Posterior vena cava (tissue), 2 donors: ENCODE data around the gene DIP2C. TPM values are rescaled to one million over a fixed set of nuclear protein-coding genes. Genes with fewer than 3 reads are reported as not detected.
"Not testable (repeated sequence)": the region's sequence is repeated elsewhere in the genome, so short reads cannot be mapped to it uniquely, and the experiment has no call there.

Experiments used
- DNase-seq: peaks from one replicate; pipeline ENCODE4 v3.0.0-alpha.2; 2020; ENCODE audit warnings: low spot score
- intact Hi-C, 2 donors: fragments of 100-400 bp; cut with DNase I; formaldehyde crosslinking; loops; one replicate each; pipeline versions ENCODE4 v1.14.1 to v1.14.2; 2022 to 2023
- total RNA-seq, 2 donors: library from RNA; stranded (reverse); fragmentation: NEBNext Ultra II Directional; extraction: Animal tissue kit (Norgen Biotek cat#: 25700); gene quantifications; one replicate each; pipeline ENCODE4 v1.2.1, GENCODE V29; 2021
- donor health status: DM: yes; HTN: yes; CAD: no.
- donor health status: DM: yes; HTN: yes; CAD: no.

The DIP2C gene
- total RNA-seq, 2 donors from 2014 or later = 39.3 to 45.6 TPM

GRCh38 chr10:636016-636730 lies 53.3 kb downstream of the DIP2C start:
- DNase-seq = peak; percentile 56
- intact Hi-C loops = no loop called here

- DNase-seq = peak; percentile 77
Observed at GRCh38 chr10:635088-635861, 54.2 kb downstream of the DIP2C start.

GRCh38 chr10:634256-634655 lies 55.2 kb downstream of the DIP2C start:
- DNase-seq = peak; percentile 29
- intact Hi-C loops = no loop called here

More at GRCh38 chr10:635088-635861, 54.2 kb downstream of the DIP2C start:
- intact Hi-C loops = no loop called here

GRCh38 chr10:633279-634245 lies 55.9 kb downstream of the DIP2C start:
- DNase-seq = peak; percentile 60

GRCh38 chr10:632807-633177 lies 56.7 kb downstream of the DIP2C start:
- intact Hi-C loops = not testable (repeated sequence)
- DNase-seq = peak; percentile 32

More at GRCh38 chr10:633279-634245, 55.9 kb downstream of the DIP2C start:
- intact Hi-C loops = no loop called here

- peak; percentile 36 for DNase-seq
- intact Hi-C loops = not testable (repeated sequence)
Observed at GRCh38 chr10:632155-632806, 57.2 kb downstream of the DIP2C start.

- DNase-seq = peak; percentile 32
- intact Hi-C loops = no loop called here
Observed at GRCh38 chr10:631266-631665, 58.2 kb downstream of the DIP2C start.

- intact Hi-C loops = no loop called here
- peak; percentile 59 for DNase-seq
Observed at GRCh38 chr10:630581-631073, 58.8 kb downstream of the DIP2C start.

GRCh38 chr10:629186-629998 lies 60.1 kb downstream of the DIP2C start:
- peak; percentile 63 for DNase-seq
- intact Hi-C loops = no loop called here

- intact Hi-C loops = no loop called here
- peak; percentile 72 for DNase-seq
Observed at GRCh38 chr10:628386-629045, 61.0 kb downstream of the DIP2C start.

- intact Hi-C loops = no loop called here
- DNase-seq = peak; percentile 77
Observed at GRCh38 chr10:627032-627992, 62.2 kb downstream of the DIP2C start.

- intact Hi-C loops = no loop called here
- DNase-seq = peak; percentile 58
Observed at GRCh38 chr10:625751-626711, 63.4 kb downstream of the DIP2C start.

- intact Hi-C loops = no loop called here
- DNase-seq = peak; percentile 68
Observed at GRCh38 chr10:625333-625696, 64.2 kb downstream of the DIP2C start.

GRCh38 chr10:624605-625332 lies 64.7 kb downstream of the DIP2C start:
- intact Hi-C loops = no loop called here
- peak; percentile 92 for DNase-seq

GRCh38 chr10:624312-624604 lies 65.2 kb downstream of the DIP2C start:
- DNase-seq = no peak
- intact Hi-C loops = no loop called here
